GM18505 (cell line): ENCODE data around the gene BRSK2.
"Not testable (repeated sequence)": the region's sequence is repeated elsewhere in the genome, so short reads cannot be mapped to it uniquely, and the experiment has no call there.

Source experiments
- ATAC-seq: cut with Tn5 transposase; IDR thresholded peaks from one replicate; pipeline ENCODE4 v1.9.1; 2021; ENCODE audit not compliant: unreplicated experiment
- POLR2A ChIP-seq: IDR thresholded peaks from 4 replicates; pipeline ENCODE4 v1.6.1; 2011; ENCODE audit warnings: borderline replicate concordance; ENCODE audit not compliant: insufficient read depth, insufficient read length; ENCODE audit errors: extremely low read depth

BRSK2 gene

DNA sequence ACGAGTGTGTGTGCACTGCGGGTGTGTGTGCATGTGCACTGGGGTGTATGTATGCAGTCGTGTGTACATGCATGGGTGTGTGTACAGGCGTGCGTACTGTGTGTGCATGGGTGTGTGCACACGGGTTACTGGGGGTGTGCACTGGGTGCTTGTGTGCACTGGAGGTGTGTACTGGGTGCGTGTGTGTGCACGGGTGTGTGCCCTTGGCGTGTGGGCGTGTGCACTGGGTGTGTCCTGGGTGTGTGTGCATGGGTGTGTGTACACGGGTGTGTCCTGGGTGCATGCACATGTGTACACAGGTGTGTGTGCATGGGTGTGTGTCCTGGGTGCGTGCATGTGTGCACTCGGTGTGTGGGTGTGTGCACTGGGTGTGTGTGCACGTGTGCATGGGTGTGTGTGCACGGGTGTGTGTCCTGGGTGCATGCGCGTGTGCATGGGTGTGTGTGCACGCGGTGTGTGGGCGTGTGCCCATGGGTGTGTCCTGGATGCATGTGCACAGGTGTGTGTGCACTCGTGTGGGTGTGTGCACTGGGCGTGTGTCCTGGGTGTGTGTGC lies 39.1 kb downstream of the BRSK2 start:
- no peak for TF ChIP-seq POLR2A
- ATAC-seq = no peak

DNA sequence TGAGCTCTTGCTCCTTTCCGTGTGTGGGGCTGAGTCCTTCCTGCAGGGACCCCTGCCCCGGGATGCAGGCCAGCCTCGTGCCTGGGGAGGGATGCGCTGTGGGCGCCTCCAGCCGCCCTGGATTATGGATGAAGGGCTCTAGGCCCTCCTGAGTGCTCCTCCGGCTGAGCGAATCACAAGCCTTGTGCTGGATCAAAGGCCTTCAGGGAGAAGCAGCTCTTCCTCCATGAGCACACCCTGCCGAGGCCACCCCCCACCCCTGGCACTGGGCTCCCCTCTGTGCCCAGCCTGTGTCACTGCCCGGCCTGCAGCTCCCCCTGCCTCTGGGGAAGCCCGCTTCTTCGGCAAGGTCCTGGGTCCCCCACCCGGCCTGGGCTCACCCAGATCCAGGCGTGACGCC lies 43.8 kb downstream of the BRSK2 start:
- ATAC-seq = no peak
- TF ChIP-seq POLR2A = no peak

DNA sequence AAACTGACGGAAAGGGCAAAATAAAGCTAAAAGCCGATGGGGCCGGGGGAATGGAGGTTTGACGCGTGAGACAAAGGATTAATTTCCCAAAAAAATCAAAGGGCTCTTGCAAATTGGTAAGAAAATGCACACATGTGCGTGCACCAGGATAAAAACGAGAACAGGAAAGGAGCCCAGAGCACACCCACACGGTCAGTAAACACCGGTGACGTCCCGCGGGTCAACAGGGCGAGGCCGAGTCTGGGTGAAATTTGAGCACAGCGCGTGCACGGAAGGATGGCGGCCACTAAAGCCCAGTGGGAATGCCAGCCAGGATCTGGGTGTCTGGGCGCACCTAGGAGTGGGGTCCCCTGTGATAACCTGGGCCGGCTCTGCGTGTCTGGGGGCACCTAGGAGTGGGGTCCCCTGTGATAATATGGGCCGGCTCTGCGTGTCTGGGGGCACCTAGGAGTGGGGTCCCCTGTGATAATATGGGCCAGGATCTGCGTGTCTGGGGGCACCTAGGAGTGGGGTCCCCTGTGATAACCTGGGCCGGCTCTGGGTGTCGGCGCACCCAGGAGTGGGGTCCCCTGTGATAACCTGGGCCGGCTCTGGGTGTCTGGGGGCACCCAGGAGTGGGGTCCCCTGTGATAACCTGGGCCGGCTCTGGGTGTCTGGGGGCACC lies 44.4 kb downstream of the BRSK2 start:
- no peak for ATAC-seq
- TF ChIP-seq POLR2A = no peak

DNA sequence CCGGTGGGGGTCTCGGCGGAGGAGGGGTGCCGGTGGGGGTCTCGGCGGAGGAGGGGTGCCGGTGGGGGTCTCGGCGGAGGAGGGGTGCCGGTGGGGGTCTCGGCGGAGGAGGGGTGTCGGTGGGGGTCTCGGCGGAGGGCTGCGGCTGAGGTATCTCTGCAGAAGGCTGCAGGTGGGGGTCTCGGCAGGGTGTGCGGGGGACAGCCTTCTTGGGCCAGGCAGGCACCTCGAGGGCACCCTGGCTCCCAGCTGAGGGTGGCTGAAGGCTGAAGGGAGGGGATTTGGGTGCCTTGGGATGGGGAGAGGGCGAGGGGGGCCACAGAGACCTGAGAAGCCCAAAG lies 45.7 kb downstream of the BRSK2 start:
- ATAC-seq = not testable (repeated sequence)

DNA sequence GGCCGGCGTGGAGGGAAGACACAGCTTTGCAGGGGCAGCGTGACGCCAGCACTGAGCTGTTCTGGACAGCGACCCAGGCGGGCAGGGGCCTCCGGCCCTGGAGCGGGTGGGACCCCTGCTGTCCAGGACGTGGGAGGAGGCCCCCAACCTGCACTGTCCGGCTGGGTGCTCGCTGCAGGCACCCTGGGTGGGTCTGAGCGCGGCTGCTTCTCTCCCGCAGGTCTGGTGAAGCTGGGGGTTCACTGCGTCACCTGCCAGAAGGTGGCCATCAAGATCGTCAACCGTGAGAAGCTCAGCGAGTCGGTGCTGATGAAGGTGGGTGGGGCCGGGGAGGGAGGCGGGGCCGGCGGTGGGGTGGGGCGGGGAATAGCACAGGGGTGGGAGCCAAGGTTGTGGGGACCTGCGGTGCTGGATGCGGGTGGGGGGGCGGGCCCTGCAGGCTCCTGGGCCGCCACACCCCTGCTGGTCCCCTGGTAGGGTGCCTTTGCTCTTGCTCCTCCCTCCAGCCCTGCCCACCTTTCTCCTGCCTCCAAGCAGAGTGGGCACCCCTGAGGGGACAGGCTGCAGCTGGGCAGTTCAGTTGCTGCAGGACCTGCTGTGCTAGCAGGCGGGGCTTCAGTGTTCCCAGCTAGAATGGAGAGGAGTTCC lies 46.2 kb downstream of the BRSK2 start:
- TF ChIP-seq POLR2A = no peak
- ATAC-seq = no peak

DNA sequence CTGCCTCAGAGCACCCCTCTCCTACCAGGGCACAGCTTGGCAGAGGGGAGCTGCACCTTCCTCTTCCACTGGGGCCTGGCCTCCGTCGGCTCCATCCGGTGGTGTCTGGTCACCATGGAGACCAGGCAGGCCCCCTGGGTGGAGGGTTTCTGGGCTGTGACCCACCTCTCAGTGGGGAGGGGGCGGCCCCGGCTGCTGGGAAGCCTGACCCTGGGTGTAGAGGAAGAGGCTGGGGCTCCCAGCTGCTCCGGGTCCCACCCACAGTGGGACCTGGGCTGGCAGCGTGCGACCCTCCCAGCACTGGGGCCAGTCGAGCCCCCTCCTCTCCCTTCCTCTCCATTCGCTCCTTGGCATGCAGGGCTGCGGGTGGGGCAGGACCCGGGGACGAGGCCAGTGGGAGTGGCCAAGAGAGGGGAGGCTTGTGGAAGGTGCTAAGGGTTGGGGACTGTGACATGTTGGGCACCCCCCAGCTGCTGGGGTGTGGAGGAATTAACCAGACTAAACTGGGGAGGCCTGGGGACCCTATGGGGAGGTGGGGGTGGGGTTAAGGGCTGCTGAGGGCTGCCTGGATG lies 46.8 kb downstream of the BRSK2 start:
- no peak for ATAC-seq

DNA sequence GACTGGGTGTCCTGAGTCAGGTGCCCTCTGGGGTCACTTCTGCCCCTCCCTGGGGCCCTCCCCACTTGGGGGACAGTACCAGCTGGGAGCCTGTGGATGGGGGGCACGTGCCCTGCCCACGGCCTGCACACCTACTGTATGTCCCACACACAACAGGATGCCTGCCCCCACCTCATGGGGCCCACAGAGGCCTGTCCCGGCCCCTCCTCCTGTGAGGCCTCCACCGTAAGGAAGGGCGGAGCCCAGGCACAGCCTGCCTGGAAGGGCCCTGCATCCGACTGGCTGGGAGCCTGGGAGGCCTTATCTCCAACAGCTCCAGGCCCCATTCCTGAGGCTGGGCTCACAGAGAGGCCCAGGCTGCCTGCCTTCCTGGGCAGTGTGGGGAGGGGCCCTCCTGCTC lies 47.8 kb downstream of the BRSK2 start:
- no peak for ATAC-seq
- no peak for TF ChIP-seq POLR2A

More for the DNA sequence above, 46.8 kb downstream of the BRSK2 start:
- no peak for TF ChIP-seq POLR2A

DNA sequence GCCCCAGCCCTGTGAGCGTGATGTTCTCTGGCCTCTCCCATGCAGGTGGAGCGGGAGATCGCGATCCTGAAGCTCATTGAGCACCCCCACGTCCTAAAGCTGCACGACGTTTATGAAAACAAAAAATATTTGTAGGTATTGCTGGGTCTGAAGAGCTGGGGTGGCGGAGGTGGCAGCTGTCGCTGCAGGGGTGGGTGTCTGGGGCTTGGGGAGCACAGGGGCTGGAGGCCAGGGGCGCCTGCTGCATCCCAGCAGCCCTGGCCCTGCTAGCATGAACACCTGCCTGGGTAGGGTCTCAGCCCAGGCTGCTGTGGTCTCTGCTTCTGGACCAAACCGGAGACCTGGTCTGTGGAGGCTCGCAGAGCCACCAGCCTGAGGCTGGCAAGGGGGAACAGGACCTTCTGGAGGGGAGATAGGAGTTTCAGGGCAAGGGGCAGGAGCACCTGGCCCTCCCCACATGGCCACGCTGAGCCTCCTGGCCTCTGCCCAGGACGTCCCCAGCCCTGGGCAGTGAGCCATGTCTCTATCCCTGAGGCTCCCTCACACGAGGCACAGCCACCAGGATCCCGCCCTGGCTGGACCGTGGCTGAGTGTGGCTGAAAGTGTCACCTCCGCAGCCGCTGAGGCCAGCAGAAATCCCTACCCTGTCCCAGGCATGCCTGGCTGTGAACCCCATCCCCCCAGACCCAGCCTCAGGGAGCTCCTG lies 48.7 kb downstream of the BRSK2 start:
- ATAC-seq = no peak
- TF ChIP-seq POLR2A = no peak

DNA sequence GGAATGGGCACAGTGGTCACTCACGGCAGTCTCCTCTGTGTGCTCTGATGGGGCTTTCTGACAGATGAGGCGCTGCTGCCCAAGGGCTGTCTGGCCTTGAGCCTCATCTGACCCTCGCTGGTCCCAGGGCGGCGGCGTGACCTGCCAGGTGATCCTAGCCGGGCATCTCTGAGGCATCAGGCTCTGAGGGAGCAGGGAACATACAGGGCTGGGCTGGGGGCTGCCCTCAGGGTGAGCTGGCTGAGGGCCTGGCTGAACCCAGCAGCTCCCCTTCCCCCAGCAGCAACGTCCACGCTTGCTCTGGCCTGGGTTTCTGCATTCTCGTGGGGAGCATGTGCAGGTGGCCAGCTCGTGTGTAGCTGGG lies 49.2 kb downstream of the BRSK2 start:
- no peak for TF ChIP-seq POLR2A
- ATAC-seq = no peak

DNA sequence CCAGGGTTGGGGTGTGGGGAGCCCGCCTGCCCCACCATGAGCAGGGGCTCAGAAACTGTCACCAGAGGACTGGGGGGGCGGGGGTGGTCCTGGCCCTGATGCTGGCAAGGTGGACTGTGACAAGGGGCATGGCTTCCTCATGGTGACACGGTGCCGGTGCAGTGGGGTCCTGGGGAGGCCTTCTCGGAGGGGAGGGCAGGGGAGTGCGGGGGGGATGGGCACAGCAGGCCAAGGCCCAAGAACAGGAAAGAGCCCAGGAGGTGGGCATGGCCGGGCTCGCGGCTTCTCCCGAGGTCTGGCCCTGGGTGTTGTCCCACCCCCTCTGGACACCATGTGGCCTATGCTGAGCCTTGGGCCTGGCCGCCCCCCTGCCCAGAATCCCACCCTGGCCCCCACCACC lies 49.6 kb downstream of the BRSK2 start:
- TF ChIP-seq POLR2A = no peak
- ATAC-seq = no peak

DNA sequence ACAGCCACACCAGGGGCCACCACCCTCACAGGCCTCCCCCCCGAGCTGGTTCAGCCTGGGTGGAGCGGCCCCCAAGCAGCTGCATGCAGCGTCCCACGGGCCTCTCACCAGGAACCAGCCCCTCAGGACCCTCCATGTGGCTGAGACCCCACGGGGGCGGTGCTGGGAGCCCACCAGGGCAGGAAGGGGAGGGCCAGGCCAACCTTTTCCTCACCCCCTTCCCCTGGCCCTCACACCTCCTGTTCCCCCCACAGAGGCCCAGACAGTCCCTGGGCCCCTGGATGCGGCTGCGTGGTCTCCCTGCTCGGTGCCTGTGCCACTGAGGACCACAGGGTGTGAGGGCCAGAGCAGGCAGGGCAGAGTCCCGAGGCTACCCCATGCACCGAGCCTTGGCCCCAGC lies 50.3 kb downstream of the BRSK2 start:
- ATAC-seq = no peak

DNA sequence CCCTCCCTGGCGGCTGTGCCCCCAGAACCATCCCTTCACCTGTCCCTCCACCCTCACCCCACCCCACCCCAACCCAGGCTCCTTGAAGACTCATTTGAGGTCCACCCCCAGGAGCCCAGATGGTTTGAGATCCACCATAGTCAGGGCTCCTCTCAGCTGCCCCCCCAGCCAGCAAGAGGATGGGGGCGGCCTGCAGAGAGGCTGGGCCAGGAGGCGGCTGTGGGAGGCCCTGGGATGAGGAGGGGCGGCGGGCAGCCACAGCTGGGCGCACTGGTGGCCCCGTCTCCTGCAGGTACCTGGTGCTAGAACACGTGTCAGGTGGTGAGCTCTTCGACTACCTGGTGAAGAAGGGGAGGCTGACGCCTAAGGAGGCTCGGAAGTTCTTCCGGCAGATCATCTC lies 50.8 kb downstream of the BRSK2 start:
- TF ChIP-seq POLR2A = no peak
- ATAC-seq = no peak

More for the DNA sequence above, 50.3 kb downstream of the BRSK2 start:
- TF ChIP-seq POLR2A = no peak

DNA sequence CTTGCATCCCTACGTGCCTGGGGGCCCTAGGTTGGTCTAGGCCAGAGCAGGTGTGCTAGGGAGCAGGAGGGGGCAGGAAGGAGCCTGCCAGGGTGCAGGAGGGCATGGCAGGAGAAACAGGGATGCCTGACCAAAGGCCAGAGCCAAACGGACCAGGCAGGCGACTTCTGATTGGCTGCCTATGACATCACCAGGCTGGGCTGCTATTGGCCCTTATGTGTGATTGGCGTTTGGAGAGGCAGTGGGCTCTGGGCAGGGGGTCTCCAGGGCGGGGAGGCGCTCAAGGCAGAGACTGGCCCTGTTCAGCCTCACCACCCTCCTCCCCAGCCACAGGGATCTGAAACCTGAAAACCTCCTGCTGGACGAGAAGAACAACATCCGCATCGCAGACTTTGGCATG lies 52.4 kb downstream of the BRSK2 start:
- TF ChIP-seq POLR2A = no peak
- no peak for ATAC-seq
